GM19035 (cell line): ENCODE data around the gene CDHR5.

Source experiments
- ATAC-seq: cut with Tn5 transposase; IDR thresholded peaks from one replicate; pipeline ENCODE4 v1.9.1; 2021; ENCODE audit not compliant: unreplicated experiment

The CDHR5 gene

DNA sequence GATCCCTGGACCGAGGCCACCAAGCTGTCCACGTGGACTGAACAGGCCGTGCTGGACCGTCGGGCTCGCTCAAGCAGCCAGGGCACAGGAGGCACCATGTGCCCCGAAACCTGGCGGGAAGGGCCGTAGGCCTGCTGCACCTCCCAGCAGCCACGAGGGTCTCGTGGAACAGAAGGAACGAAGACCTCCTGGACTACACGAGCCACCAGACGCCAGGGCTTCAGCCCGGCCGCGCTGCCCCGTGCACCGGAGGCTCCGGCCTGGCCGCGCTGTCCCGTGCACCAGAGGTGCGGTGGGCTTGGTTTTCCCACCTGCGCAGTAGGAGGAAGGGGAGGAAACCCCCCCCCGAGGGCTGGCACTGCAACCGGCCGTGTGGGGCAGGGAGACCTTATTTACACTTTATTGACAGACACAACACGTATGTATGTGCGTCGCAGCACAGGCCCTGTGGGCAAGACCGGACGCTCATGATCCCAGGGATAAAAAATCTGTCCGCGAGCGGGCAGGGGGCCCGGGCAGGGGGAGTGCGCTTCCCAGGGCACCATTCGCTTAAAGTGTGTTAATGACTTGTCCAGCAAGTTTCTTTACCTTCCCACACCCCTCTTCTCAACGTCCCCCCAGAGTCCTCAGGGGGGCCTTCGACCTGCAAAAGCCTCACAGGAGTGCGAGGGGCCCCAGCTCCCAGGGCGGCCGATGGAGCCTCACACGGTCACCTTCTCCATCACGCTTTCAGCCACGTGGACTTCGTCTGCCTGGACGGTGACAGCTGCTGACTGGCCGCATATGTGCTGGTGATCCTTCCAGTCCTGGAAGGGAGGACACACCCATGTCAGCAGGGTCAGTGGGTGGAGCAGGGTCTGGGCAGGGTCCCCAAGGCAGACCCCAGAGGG is 19.3 kb upstream of the CDHR5 start:
- no peak for ATAC-seq

DNA sequence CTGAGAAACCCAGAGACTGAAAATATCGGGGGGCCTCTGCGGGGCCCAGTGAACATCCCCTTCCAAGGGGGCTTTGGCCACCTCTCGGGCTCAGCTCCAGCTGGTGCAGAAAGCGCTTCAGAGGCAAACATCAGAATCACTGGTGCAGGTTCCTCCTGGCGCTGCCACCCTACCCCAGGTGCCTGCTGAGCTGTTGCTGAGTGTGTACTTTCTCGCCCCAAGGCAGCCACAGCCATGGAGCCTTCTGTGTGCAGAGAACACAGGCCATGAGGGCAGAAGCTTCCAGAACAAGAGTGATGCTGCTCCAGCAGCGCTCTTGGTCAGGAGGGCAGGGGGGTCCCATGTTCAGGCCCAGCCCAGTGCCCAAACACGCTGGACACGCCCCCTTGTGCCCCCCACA is 18.6 kb upstream of the CDHR5 start:
- ATAC-seq, result no peak

DNA sequence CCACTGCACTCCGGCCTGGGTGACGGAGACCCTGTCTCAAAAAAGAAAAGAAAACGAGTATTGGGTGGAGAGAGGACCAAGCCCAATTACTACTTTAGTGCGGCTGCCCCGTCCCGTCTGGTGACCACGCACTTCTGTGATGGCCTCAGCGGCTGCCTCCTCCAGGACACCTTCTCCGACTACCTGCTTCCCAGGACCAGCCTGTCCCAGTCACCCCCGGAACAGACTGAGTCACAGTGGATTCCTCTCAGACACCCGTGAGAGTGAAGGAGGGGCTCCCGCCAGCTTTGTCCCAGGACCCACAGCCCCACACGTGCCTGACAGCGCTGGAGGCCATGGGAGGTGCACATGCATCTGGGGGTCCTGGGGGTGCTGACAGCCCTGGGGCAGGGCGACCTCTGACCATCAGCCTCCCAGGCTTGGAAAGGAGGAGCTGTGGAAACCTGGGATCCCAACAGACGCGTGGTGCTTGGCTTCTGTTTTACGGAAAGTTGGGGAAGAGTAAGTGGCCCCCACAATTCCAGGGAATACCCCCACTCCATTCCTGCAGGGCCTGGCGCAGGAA is 17.1 kb upstream of the CDHR5 start:
- no peak for ATAC-seq

DNA sequence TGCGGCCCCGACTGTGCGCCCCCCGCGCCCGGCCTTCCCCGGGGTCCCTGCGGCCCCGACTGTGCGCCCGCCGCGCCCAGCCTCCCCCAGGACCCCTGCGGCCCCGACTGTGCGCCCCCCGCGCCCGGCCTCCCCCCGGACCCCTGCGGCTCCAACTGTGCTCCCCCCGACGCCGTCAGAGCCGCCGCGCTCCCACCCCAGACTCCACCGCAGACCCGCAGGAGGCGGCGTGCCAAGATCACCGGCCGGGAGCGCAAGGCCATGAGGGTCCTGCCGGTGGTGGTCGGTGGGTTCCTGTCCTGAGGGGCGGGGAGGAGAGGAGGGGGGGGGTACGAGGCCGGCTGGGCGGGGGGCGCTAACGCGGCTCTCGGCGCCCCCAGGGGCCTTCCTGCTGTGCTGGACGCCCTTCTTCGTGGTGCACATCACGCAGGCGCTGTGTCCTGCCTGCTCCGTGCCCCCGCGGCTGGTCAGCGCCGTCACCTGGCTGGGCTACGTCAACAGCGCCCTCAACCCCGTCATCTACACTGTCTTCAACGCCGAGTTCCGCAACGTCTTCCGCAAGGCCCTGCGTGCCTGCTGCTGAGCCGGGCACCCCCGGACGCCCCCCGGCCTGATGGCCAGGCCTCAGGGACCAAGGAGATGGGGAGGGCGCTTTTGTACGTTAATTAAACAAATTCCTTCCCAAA is 15.4 kb upstream of the CDHR5 start:
- no peak for ATAC-seq

DNA sequence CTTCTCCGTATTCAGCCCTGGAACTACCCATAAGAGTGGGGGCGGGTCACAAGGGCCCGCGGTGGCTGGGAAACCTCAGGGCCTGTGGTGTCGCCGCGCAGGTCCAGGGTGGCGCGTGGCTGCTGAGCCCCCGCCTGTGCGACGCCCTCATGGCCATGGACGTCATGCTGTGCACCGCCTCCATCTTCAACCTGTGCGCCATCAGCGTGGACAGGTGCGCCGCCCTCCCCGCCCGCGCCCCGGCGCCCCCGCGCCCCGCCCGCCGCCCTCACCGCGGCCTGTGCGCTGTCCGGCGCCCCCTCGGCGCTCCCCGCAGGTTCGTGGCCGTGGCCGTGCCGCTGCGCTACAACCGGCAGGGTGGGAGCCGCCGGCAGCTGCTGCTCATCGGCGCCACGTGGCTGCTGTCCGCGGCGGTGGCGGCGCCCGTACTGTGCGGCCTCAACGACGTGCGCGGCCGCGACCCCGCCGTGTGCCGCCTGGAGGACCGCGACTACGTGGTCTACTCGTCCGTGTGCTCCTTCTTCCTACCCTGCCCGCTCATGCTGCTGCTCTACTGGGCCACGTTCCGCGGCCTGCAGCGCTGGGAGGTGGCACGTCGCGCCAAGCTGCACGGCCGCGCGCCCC is 14.7 kb upstream of the CDHR5 start:
- no peak for ATAC-seq

DNA sequence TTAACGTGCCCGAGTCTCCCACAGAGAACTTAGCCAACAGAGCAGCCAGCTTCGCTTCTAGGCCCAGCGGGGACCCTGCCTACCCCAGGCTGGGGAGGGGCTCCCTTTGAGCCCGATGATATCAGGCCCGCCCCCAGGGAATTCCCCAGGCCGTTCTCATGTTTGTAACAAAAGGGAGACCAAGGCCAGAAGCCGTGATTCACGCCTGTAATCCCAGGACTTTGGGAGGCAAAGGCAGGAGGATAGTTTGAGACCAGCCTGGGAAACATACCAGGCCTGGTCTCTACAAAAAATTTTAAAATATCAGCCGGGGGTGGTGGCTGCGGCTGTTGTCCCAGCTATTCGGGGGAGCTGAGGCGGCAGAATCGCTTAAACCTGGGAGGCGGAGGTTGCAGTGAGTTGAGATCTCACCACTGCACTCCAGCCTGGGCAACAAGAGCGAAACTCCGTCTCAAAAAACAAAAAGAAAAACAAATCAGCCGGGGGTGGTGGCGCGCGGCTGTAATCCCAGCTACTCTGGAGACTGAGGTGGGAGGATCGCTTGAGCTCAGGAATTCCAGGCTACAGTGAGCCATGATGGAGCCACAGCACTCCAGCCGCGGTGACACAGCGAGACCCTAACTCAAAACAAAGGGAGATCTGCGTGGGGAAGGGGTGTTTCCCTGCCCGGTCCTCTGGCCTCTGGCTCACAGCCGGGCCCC is 14.0 kb upstream of the CDHR5 start:
- no peak for ATAC-seq

DNA sequence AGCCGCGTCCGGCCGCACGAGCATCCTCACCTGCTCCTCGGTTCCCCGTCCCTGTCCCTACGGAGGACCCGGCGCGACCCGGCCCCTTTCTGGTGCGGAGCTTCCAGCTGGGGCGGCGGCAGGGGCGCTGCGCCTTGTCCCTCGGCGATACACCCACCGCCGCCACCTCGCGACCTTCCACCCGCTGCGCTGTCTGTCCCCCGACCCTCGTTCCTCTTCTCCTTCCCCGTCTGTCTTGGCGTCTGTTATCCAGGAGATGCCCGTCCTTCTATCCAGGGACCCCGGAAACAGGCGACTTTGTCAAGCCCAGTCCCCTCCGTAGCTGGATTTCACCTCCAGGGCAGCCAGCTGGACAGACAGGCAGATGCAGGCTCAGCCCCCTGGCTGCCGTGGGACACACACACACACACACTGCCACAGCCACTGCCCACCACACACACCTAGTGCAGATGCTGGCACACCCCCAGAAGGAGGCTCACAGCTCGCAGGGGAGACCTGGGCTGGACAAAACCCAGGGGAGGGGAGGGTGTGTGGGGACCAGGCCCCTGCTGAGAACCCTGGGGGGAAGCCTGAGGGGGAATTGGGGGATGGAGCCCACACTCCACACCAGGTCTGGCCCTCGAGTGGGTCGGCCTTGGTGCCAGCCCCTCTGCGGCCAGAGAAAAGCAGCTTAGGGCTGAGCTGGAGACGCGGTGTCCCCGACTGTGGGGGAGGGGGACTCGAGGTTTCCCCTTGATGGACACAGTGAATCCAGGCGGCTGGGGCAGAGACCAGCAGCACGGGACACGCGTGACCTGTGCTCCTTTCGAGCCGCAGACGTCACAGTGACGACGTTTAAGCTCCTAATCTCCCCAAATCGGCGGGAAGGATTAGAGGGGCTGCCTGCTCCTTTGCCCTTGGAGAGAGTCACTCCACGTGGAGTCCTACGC is 13.1 kb upstream of the CDHR5 start:
- ATAC-seq, result no peak

DNA sequence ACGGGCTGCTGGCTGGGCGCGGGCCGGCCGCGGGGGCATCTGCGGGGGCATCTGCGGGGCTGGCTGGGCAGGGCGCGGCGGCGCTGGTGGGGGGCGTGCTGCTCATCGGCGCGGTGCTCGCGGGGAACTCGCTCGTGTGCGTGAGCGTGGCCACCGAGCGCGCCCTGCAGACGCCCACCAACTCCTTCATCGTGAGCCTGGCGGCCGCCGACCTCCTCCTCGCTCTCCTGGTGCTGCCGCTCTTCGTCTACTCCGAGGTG is 12.5 kb upstream of the CDHR5 start:
- no peak for ATAC-seq

DNA sequence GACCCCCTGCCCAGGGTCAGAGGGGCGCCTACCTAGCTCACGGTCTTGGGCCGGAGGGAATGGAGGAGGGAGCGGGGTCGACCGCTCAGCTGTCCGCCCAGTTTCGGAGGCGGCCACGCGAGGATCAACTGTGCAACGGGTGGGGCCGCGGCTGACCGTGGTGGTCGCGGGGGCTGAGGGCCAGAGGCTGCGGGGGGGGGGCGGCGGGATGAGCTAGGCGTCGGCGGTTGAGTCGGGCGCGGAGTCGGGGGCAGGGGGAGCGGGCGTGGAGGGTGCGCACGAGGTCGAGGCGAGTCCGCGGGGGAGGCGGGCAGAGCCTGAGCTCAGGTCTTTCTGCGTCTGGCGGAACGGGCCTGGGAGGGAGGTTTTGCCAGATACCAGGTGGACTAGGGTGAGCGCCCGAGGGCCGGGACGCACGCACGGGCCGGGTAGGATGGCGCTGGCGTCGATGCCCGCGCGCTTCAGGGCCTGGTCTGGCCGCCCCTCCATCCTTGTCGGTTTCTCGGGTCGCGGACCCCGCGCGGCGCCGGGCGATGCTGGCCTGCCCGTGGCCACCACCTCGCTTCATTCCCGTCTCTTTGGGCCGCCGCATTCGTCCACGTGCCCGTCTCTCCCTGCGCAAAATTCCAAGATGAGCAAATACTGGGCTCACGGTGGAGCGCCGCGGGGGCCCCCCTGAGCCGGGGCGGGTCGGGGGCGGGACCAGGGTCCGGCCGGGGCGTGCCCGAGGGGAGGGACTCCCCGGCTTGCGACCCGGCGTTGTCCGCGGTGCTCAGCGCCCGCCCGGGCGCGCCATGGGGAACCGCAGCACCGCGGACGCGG is 12.0 kb upstream of the CDHR5 start, which contains the start of gene DRD4:
Gene DRD4 (plus strand): TSS at position 759 of the 822 bp plus-strand sequence. CDS start 36 bp downstream, at position 795.
- ATAC-seq, result no peak

DNA sequence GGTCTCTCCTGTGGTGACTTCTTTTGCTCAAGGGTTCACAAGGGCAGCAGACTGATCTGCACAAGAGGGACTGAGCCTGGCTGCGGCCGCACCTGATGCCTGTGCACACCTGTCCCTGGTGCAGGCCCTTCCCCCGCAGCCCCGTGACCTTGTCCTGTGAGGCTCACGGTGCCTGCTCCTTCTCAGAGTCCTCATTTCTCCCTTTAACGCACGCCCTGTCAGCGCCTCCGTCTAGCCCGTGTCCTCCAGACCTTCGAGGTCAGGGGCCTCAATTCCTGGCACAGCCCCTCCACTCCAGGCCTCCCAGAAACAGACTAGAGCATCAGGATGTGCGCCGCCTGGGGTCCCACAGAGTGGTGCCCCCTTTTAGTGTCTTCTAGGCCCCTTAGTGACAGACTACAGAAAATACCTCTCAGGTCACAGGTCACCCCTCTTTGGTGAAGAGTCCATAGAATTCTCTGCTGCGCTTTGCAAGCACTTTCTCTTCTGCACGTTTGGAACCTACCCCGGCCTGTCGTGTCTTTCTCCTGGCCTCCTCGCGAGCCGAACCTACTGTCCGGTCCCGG is 11.3 kb upstream of the CDHR5 start:
- ATAC-seq, result no peak

DNA sequence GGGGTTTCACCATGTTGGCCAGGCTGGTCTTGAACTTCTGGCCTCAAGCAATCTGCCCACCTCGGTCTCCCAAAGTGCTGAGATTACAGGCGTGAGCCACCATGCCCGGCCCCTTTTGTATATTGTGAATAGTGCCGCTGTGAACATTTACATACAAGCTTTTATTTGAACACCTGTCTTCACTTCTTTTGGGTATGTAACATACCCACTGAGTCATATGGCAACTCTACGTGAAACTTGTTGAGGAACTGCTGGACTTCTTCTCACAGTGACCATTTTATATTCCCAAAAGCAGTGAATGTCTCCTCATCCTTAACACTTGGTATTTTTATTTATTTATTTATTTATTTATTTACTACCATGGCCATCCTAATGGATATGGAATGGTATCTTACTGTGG is 6.1 kb upstream of the CDHR5 start:
- no peak for ATAC-seq

DNA sequence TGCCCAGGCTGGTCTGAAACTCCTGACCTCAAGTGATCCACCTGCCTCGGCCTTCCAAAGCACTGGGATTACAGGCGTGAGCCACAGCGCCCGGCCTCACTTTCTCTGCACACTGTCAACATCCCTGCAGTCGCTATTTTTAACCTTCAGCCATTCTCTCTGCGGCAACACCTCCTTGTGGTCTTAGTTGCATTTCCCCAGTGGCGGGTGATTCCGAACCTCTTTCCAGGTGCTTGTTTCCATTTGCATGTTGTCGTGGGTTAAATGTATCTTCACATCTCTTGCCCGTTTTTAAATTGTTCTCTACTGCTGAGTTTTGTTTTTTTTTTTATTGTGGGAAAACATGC is 4.5 kb upstream of the CDHR5 start:
- no peak for ATAC-seq

DNA sequence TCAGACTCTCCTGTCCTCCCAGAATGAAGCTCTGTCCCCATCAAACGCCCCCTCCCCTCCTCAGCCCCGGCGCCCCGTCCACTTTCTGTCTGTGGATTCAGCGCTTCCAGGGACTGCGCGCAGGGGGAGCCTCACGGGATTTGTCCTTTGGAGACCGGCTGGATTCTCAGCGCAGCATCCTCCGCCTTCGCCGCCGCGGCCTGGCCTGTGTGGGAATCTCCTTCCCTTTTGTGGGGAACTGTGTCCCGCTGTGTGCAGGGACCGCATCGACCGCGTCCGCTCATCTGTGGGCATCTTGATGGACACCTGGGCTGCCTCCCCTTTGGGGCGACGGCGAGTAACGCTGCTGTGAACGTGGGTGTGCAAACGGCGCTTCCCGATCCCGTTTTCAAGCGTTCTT is 3.3 kb upstream of the CDHR5 start:
- no peak for ATAC-seq

DNA sequence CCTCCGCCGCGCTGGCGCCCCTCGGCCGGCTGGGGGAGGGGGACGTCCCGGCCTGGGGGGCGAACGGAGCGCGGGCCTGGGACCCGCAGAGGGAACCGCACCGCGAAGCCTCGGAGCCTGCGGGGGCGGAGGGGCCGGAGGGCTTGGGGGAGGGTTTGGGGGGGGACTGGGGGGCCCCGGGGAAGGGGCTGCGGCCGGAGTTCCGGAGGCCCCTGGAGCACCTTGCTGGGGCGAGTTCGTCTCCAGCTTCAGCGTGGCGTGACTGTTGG is 2.5 kb upstream of the CDHR5 start:
- ATAC-seq, result no peak

DNA sequence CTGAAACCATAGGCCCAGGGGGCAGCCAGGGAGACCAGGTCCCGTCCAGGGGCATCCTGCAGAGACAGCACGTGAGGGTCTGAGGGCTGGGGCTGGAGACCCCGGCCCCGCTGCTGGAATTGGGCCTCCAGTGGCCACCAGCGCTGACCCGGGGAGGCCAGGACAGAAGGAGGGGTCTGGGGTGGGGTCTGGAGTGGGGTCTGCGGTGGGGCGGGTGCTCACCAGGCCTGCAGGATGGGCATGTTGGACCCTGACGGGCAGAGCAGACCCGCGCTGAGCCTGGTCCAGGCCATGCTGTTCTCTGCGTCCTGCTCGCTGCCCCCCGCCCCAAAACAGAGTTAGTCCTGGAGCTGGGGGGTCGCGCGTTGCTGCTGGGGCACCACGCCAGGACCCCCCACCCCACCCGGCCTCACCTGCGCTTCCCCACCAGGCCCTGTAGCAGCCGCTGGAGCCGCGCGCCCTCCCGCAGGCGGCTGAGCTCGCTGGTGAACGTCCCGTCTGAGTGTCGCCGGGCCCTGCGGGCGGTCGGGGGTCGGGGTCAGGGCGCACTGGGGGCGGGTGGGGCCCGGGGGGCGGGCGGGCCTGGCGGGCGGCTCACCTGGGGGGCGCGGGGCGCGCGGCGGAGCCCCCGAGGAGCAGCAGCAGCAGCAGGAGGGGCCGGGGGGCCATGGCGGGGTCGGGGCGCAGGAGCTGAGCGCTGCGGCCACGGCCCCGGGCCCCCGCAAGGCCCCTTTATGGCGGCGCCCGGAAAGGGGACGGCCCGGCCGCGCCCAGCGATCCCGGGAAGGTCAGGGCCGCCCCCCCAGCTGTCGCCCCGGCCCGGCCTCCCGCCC is 1.9 kb upstream of the CDHR5 start, which contains the start of gene SCT:
Gene SCT (minus strand): TSS at position 707 of the 833 bp plus-strand sequence. CDS start 38 bp downstream, at position 669.
- no peak for ATAC-seq

DNA sequence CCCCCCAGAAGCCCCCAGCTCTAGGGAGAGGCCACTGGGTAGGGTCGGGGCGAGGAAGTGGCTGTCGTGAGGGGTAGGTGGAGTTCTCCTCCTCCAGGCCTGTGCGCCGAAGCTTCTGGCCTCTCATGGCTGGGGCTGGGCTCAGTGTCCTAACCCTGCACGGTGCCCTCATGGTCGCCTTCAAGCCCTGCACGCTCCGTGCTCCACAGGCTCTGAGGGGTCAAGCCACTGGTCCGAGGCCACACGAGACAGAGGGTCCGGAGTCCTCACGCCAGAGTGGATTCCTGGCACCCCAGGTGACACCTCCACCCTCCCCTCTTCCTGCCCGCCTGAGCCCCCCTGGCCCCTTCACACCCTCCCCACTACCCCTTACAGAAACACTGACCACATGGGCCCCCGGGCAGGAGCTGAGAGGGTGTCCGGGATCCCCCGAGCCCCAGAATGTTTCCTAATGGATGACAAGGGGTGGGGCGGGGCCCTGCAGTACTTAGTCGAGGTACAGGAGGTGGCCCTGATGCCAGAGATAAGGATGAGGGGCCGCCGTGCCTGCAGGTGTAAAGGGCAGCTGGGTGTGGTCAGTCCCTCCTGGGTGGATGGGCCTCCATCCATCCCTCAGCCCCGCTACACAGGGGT is 997 bp upstream of the CDHR5 start:
- ATAC-seq, result no peak

DNA sequence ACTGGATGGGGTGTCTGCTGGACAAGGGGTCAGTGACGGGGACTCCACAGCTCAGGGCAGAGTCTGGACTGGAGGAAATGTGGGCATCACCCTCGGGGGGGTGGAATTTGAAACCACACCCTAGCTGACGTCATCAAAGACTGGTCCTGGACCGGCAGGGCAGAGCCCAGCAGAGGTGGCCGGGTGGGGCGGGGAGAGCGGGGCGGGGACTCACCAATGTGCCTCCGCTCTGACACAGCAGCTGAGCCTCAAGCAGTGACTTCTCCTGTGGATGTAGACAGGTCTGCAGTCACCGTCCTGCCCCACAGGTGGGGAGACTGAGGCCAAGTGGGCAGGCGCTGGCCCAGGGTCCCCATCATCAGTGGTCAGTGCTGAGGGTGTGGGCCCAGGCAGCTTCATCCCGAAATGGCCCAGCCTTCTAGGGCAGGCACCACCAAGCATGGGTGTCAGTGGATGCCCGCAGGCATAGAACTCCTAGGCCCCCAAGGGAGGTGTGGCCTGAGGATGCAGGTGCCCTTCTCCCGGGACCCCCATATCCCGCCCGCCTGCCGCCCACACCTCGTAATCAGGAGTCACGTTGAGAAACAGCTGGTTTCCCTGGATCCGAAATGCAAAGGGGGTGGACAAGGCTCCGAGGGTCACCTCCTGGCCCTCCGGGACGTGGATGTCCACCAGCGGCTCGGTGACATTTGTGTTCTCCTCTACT is 603 bp downstream of the CDHR5 start:
- ATAC-seq, result no peak
